Islet of Langerhans (tissue), 1 donor: ENCODE data around the gene TMEM121.
"Not testable (repeated sequence)": the region's sequence is repeated elsewhere in the genome, so short reads cannot be mapped to it uniquely, and the experiment has no call there.

Experiments used
- FAIRE-seq: peaks from one replicate; lab custom pipeline; 2011; peaks lifted over from hg19 to GRCh38; lab: Jason Lieb, UNC

Gene TMEM121

GRCh38 chr14:105570482-105570881 is 44.1 kb downstream of the TMEM121 start:
- FAIRE-seq = no peak

- not testable (repeated sequence) for FAIRE-seq
Measured at GRCh38 chr14:105571181-105571951, 45.0 kb downstream of the TMEM121 start.

GRCh38 chr14:105572063-105572462 is 45.7 kb downstream of the TMEM121 start:
- FAIRE-seq = not testable (repeated sequence)

GRCh38 chr14:105573841-105574240 is 47.5 kb downstream of the TMEM121 start:
- not testable (repeated sequence) for FAIRE-seq

GRCh38 chr14:105574411-105574810 is 48.0 kb downstream of the TMEM121 start:
- FAIRE-seq = not testable (repeated sequence)

GRCh38 chr14:105575016-105575700 is 48.8 kb downstream of the TMEM121 start:
- not testable (repeated sequence) for FAIRE-seq

- FAIRE-seq = no peak
Measured at GRCh38 chr14:105576525-105577088, 50.2 kb downstream of the TMEM121 start.

GRCh38 chr14:105577314-105577861 is 51.0 kb downstream of the TMEM121 start:
- FAIRE-seq = no peak

- no peak for FAIRE-seq
Measured at GRCh38 chr14:105578070-105578469, 51.7 kb downstream of the TMEM121 start.

GRCh38 chr14:105579221-105579620 is 52.8 kb downstream of the TMEM121 start:
- FAIRE-seq = not testable (repeated sequence)
